Measurements from ENCODE around the gene CIAO3.

The CIAO3 gene

GRCh38 chr16:783404-784161, 42.8 kb upstream of the CIAO3 start:
- H3K4me2 ChIP-seq (ENCODE audit: low read length), result no peak overlapping the region
- no CpG with 5 or more reads among the region's 17 CpGs for whole genome bisulfite sequencing (ENCODE audit: extremely low coverage, insufficient coverage, insufficient read length)

GRCh38 chr16:782766-783403, 42.1 kb upstream of the CIAO3 start:
- H3K23ac ChIP-seq (ENCODE audit: low read length), result no peak overlapping the region
- H3K79me1 ChIP-seq (ENCODE audit: low read length), result no peaks in the 10 kb centered on the region
- H4K8ac ChIP-seq (ENCODE audit: low read depth, low read length), result no peak overlapping the region
- no peak overlapping the region for H4K12ac ChIP-seq (ENCODE audit: low read depth, low read length)
- H4K91ac ChIP-seq (ENCODE audit: low read depth, low read length), result no peak overlapping the region
- WGBS (ENCODE audit: extremely low coverage, insufficient coverage, insufficient read length), result no CpG with 5 or more reads among the region's 36 CpGs
- H3K4ac ChIP-seq (ENCODE audit: low read depth, low read length), result no peak overlapping the region
- H2BK5ac ChIP-seq (ENCODE audit: low read depth, low read length, poor library complexity), result no peak overlapping the region
- H3K9ac ChIP-seq (ENCODE audit: low read length), result no peak overlapping the region
- H2BK120ac ChIP-seq (ENCODE audit: insufficient read depth, low read length, poor library complexity), result no peak overlapping the region
- H3K79me2 ChIP-seq (ENCODE audit: control insufficient read depth, insufficient read depth, low read length, poor library complexity), result no peaks in the 10 kb centered on the region
- H2AK5ac ChIP-seq (ENCODE audit: low read length), result no peak overlapping the region
- H3K9me3 ChIP-seq (ENCODE audit: insufficient read depth, low read depth, low read length), result peaks cover 4% of the 10 kb centered on the region
- H3K36me3 ChIP-seq (ENCODE audit: control insufficient read depth in 1 of 2, insufficient read depth in 2 of 2, low read length in 2 of 2), result peaks cover 16 to 23% of the 10 kb centered on the region in 2 experiments
- no peaks in the 10 kb centered on the region for H3K27me3 ChIP-seq (ENCODE audit: insufficient read depth, low read length)
- no peak overlapping the region for H3K14ac ChIP-seq (ENCODE audit: low read length)
- H3K4me3 ChIP-seq (ENCODE audit: low read depth, low read length), result no peak overlapping the region
- no peak overlapping the region for H3K27ac ChIP-seq (ENCODE audit: low read depth, low read length)
- DNase-seq, result no peak
- no peak overlapping the region for H3K18ac ChIP-seq (ENCODE audit: low read length)
- peaks cover 4 to 11% of the 10 kb centered on the region in 2 experiments for H3K4me1 ChIP-seq (ENCODE audit: control insufficient read depth in 1 of 2, insufficient read depth in 2 of 2, low read length in 2 of 2)
- H3K4me2 ChIP-seq (ENCODE audit: low read length), result no peak overlapping the region
- no peak overlapping the region for H2AFZ ChIP-seq (ENCODE audit: insufficient read depth, low read length, poor library complexity)
- no peak overlapping the region for H2BK12ac ChIP-seq (ENCODE audit: low read length)

More at GRCh38 chr16:783404-784161, 42.8 kb upstream of the CIAO3 start:
- Histone ChIP-seq H3K14ac (ENCODE audit: low read length) (no peak overlapping the region), H4K8ac (ENCODE audit: low read depth, low read length) (no peak overlapping the region), H3K9me3 (ENCODE audit: insufficient read depth, low read depth, low read length) (peaks cover 4% of the 10 kb centered on the region), H2BK12ac (ENCODE audit: low read length) (no peak overlapping the region), H3K4me3 (ENCODE audit: low read depth, low read length) (no peak overlapping the region), H2AK5ac (ENCODE audit: low read length) (no peak overlapping the region), H2BK5ac (ENCODE audit: low read depth, low read length, poor library complexity) (no peak overlapping the region), H3K18ac (ENCODE audit: low read length) (no peak overlapping the region), H3K4ac (ENCODE audit: low read depth, low read length) (no peak overlapping the region), H4K12ac (ENCODE audit: low read depth, low read length) (no peak overlapping the region), H3K4me1 (ENCODE audit: control insufficient read depth in 1 of 2, insufficient read depth in 2 of 2, low read length in 2 of 2) (peaks cover 0 to 8% of the 10 kb centered on the region in 2 experiments), H2BK120ac (ENCODE audit: insufficient read depth, low read length, poor library complexity) (no peak overlapping the region), H2AFZ (ENCODE audit: insufficient read depth, low read length, poor library complexity) (no peak overlapping the region), H3K9ac (ENCODE audit: low read length) (no peak overlapping the region), H3K79me2 (ENCODE audit: control insufficient read depth, insufficient read depth, low read length, poor library complexity) (peaks cover 1% of the 10 kb centered on the region), H3K79me1 (ENCODE audit: low read length) (peaks cover 2% of the 10 kb centered on the region), H4K91ac (ENCODE audit: low read depth, low read length) (no peak overlapping the region), H3K23ac (ENCODE audit: low read length) (no peak overlapping the region), H3K36me3 (ENCODE audit: control insufficient read depth in 1 of 2, insufficient read depth in 2 of 2, low read length in 2 of 2) (peaks cover 16 to 23% of the 10 kb centered on the region in 2 experiments), H3K27me3 (ENCODE audit: insufficient read depth, low read length) (no peaks in the 10 kb centered on the region), H3K27ac (ENCODE audit: low read depth, low read length) (no peak overlapping the region)
- DNase-seq, result peak in 1 of 2 donors; percentile 37

- H3K9me3 ChIP-seq (ENCODE audit: insufficient read depth, low read depth, low read length), result peaks cover 4% of the 10 kb centered on the region
- H3K4ac ChIP-seq (ENCODE audit: low read depth, low read length), result no peak overlapping the region
- no peak overlapping the region for H2BK5ac ChIP-seq (ENCODE audit: low read depth, low read length, poor library complexity)
- peaks cover 5 to 8% of the 10 kb centered on the region in 2 experiments for H3K4me1 ChIP-seq (ENCODE audit: control insufficient read depth in 1 of 2, insufficient read depth in 2 of 2, low read length in 2 of 2)
- no peak overlapping the region for H3K4me3 ChIP-seq (ENCODE audit: low read depth, low read length)
- no peak overlapping the region for H4K8ac ChIP-seq (ENCODE audit: low read depth, low read length)
- no peak overlapping the region for H2AK5ac ChIP-seq (ENCODE audit: low read length)
- H3K27me3 ChIP-seq (ENCODE audit: insufficient read depth, low read length), result no peaks in the 10 kb centered on the region
- no peak overlapping the region for H3K18ac ChIP-seq (ENCODE audit: low read length)
- H3K4me2 ChIP-seq (ENCODE audit: low read length), result no peak overlapping the region
- H2AFZ ChIP-seq (ENCODE audit: insufficient read depth, low read length, poor library complexity), result no peak overlapping the region
- no peak overlapping the region for H2BK12ac ChIP-seq (ENCODE audit: low read length)
- H3K79me2 ChIP-seq (ENCODE audit: control insufficient read depth, insufficient read depth, low read length, poor library complexity), result no peaks in the 10 kb centered on the region
- no peak overlapping the region for H4K91ac ChIP-seq (ENCODE audit: low read depth, low read length)
- no CpG with 5 or more reads among the region's 6 CpGs for WGBS (ENCODE audit: extremely low coverage, insufficient coverage, insufficient read length)
- H3K79me1 ChIP-seq (ENCODE audit: low read length), result no peaks in the 10 kb centered on the region
- H3K9ac ChIP-seq (ENCODE audit: low read length), result no peak overlapping the region
- no peak overlapping the region for H2BK120ac ChIP-seq (ENCODE audit: insufficient read depth, low read length, poor library complexity)
- H3K36me3 ChIP-seq (ENCODE audit: control insufficient read depth in 1 of 2, insufficient read depth in 2 of 2, low read length in 2 of 2), result peaks cover 16 to 23% of the 10 kb centered on the region in 2 experiments
- DNase-seq, result no peak
- H3K23ac ChIP-seq (ENCODE audit: low read length), result no peak overlapping the region
- H4K12ac ChIP-seq (ENCODE audit: low read depth, low read length), result no peak overlapping the region
- H3K27ac ChIP-seq (ENCODE audit: low read depth, low read length), result no peak overlapping the region
- no peak overlapping the region for H3K14ac ChIP-seq (ENCODE audit: low read length)
Observed at GRCh38 chr16:782258-782657, 41.5 kb upstream of the CIAO3 start.

GRCh38 chr16:781346-782010, 40.7 kb upstream of the CIAO3 start:
- no peaks in the 10 kb centered on the region for H3K79me1 ChIP-seq (ENCODE audit: low read length)
- H3K27me3 ChIP-seq (ENCODE audit: insufficient read depth, low read length), result no peaks in the 10 kb centered on the region
- H3K18ac ChIP-seq (ENCODE audit: low read length), result no peak overlapping the region
- H2BK120ac ChIP-seq (ENCODE audit: insufficient read depth, low read length, poor library complexity), result no peak overlapping the region
- DNase-seq, result no peak
- peaks cover 14 to 16% of the 10 kb centered on the region in 2 experiments for H3K36me3 ChIP-seq (ENCODE audit: control insufficient read depth in 1 of 2, insufficient read depth in 2 of 2, low read length in 2 of 2)
- no CpG with 5 or more reads among the region's 19 CpGs for WGBS (ENCODE audit: extremely low coverage, insufficient coverage, insufficient read length)
- H3K4me1 ChIP-seq (ENCODE audit: control insufficient read depth in 1 of 2, insufficient read depth in 2 of 2, low read length in 2 of 2), result peaks cover 5 to 7% of the 10 kb centered on the region in 2 experiments
- H2BK5ac ChIP-seq (ENCODE audit: low read depth, low read length, poor library complexity), result no peak overlapping the region
- no peak overlapping the region for H3K4ac ChIP-seq (ENCODE audit: low read depth, low read length)
- H2BK12ac ChIP-seq (ENCODE audit: low read length), result no peak overlapping the region
- H3K27ac ChIP-seq (ENCODE audit: low read depth, low read length), result no peak overlapping the region
- no peak overlapping the region for H2AK5ac ChIP-seq (ENCODE audit: low read length)
- H2AFZ ChIP-seq (ENCODE audit: insufficient read depth, low read length, poor library complexity), result no peak overlapping the region
- H3K23ac ChIP-seq (ENCODE audit: low read length), result no peak overlapping the region
- H4K12ac ChIP-seq (ENCODE audit: low read depth, low read length), result no peak overlapping the region
- no peak overlapping the region for H3K4me3 ChIP-seq (ENCODE audit: low read depth, low read length)
- H3K9me3 ChIP-seq (ENCODE audit: insufficient read depth, low read depth, low read length), result peaks cover 4% of the 10 kb centered on the region
- H3K79me2 ChIP-seq (ENCODE audit: control insufficient read depth, insufficient read depth, low read length, poor library complexity), result no peaks in the 10 kb centered on the region
- H3K14ac ChIP-seq (ENCODE audit: low read length), result no peak overlapping the region
- no peak overlapping the region for H4K91ac ChIP-seq (ENCODE audit: low read depth, low read length)
- no peak overlapping the region for H3K9ac ChIP-seq (ENCODE audit: low read length)
- H3K4me2 ChIP-seq (ENCODE audit: low read length), result no peak overlapping the region
- no peak overlapping the region for H4K8ac ChIP-seq (ENCODE audit: low read depth, low read length)

Measured in trophoblast cell (in vitro differentiated cells and primary cell).